Testis (tissue), 3 donors: ENCODE data around the gene INTS2. TPM values are rescaled to one million over a fixed set of nuclear protein-coding genes. Genes with fewer than 3 reads are reported as not detected.

Source experiments
- DNase-seq: peaks from one replicate; pipeline ENCODE4 v3.0.0-alpha.2; 2019
- H3K27ac ChIP-seq, 2 donors: fragments of 200-600 bp; sonication (generic); one replicate each; pipeline ENCODE4 v1.5.1; 2019
- H3K27me3 ChIP-seq: fragments of 200-600 bp; sonication (generic); one replicate; pipeline ENCODE4 v1.5.1; 2019
- H3K36me3 ChIP-seq: fragments of 200-600 bp; sonication (generic); one replicate; pipeline ENCODE4 v1.5.1; 2017; ENCODE audit warnings: low read depth; ENCODE audit errors: missing control alignments
- H3K4me1 ChIP-seq: fragments of 200-600 bp; sonication (generic); one replicate; pipeline ENCODE4 v1.5.1; 2019
- H3K4me3 ChIP-seq, 2 donors: fragments of 200-600 bp; sonication (generic); one replicate each; pipeline ENCODE4 v1.5.1; 2017 to 2019
- H3K9me3 ChIP-seq: fragments of 200-600 bp; sonication (generic); one replicate; pipeline ENCODE4 v1.5.1; 2017
- CTCF ChIP-seq, 3 experiments: fragments of 450-650 bp in 2 of 3; fragments of 200-600 bp in 1 of 3; sonication (generic) in 1 of 3; IDR thresholded peaks; one replicate each; pipeline ENCODE4 v1.5.1; 2016 to 2019; ENCODE audit warnings: antibody characterized with exemption in 3 of 3, mild to moderate bottlenecking in 2 of 3, moderate library complexity in 1 of 3
- POLR2A ChIP-seq: fragments of 450-650 bp; IDR thresholded peaks from one replicate; pipeline ENCODE4 v1.6.1; 2017; ENCODE audit warnings: antibody characterized with exemption, mild to moderate bottlenecking, moderate library complexity
- WGBS, 2 donors: methylation state at CpG; one replicate each; pipeline ENCODE4 v1.1.5; 2018; 5-methylcytosine and 5-hydroxymethylcytosine counted together
- intact Hi-C: fragments of 100-400 bp; cut with DNase I; formaldehyde crosslinking; loops from one replicate; pipeline ENCODE4 v1.15.1; 2023; ENCODE audit warnings: low total_unique reads
- polyA plus RNA-seq: library from polyadenylated mRNA; stranded (reverse); fragments of 350-450 nt; fragmentation: Illumina TruSeq; extraction: RNeasy Lipid Tissue Mini Kit (QIAGEN cat#74804); gene quantifications from one replicate; pipeline ENCODE4 v1.2.3, GENCODE V29; 2014; ENCODE audit warnings: low read depth, low replicate concordance; ENCODE audit not compliant: insufficient read depth
- total RNA-seq, 2 donors: library from RNA; depleted of rRNA; stranded (reverse); fragments of >200 nt; gene quantifications; one replicate each; pipeline ENCODE4 v1.2.3, GENCODE V29; 2016

Gene INTS2
- total and polyA plus RNA-seq, 3 donors from 2014 or later, result 9.6 to 28.1 (median 25.7) TPM

- intact Hi-C loops, result no loop called here
- no peaks in the 10 kb centered on the region for H3K4me1 ChIP-seq
- no peaks in the 10 kb centered on the region for H3K36me3 ChIP-seq
- no peaks in the 10 kb centered on the region for H3K27me3 ChIP-seq
- no peaks in the 10 kb centered on the region for H3K9me3 ChIP-seq
- DNase-seq, result no peak
- TF ChIP-seq POLR2A, result no peak
- TF ChIP-seq CTCF (IDR thresholded peaks at IDR 0.05), result no peak
- 98% methylated on average over 3 of the region's 3 CpGs for WGBS, 2 donors
- no peak overlapping the region for H3K4me3 ChIP-seq
- no peak overlapping the region for H3K27ac ChIP-seq
Observed at GRCh38 chr17:61847659-61848058, 80.1 kb downstream of the INTS2 start.

- DNase-seq, result no peak
- Histone ChIP-seq H3K27ac (no peak overlapping the region), H3K4me1 (no peaks in the 10 kb centered on the region), H3K4me3 (no peak overlapping the region), H3K27me3 (no peaks in the 10 kb centered on the region), H3K9me3 (no peaks in the 10 kb centered on the region), H3K36me3 (no peaks in the 10 kb centered on the region)
- intact Hi-C loops, result no loop called here
- TF ChIP-seq CTCF (IDR thresholded peaks at IDR 0.05) (no peak), POLR2A (no peak)
- 86 to 89% methylated on average over 3 of the region's 3 CpGs for WGBS, 2 donors
Observed at GRCh38 chr17:61846761-61847375, 80.9 kb downstream of the INTS2 start.

- Histone ChIP-seq H3K36me3 (no peaks in the 10 kb centered on the region), H3K9me3 (no peaks in the 10 kb centered on the region), H3K4me3 (no peak overlapping the region), H3K27me3 (no peaks in the 10 kb centered on the region), H3K27ac (no peak overlapping the region), H3K4me1 (no peaks in the 10 kb centered on the region)
- 96% methylated on average over 8 of the region's 8 CpGs for WGBS, 2 donors
- intact Hi-C loops, result no loop called here
- no peak for DNase-seq
- TF ChIP-seq POLR2A, result no peak
- no peak for TF ChIP-seq CTCF (IDR thresholded peaks at IDR 0.05)
Observed at GRCh38 chr17:61846088-61846487, 81.7 kb downstream of the INTS2 start.

- TF ChIP-seq POLR2A (no peak), CTCF (IDR thresholded peaks at IDR 0.05) (no peak)
- Histone ChIP-seq H3K4me3 (no peak overlapping the region), H3K9me3 (no peaks in the 10 kb centered on the region), H3K4me1 (no peaks in the 10 kb centered on the region), H3K36me3 (no peaks in the 10 kb centered on the region), H3K27me3 (no peaks in the 10 kb centered on the region), H3K27ac (no peak overlapping the region)
- no peak for DNase-seq
- WGBS, 2 donors, result 85 to 92% methylated on average over 1 of the region's 1 CpG
- intact Hi-C loops, result no loop called here
Observed at GRCh38 chr17:61843435-61843834, 84.3 kb downstream of the INTS2 start.

- Histone ChIP-seq H3K27me3 (no peaks in the 10 kb centered on the region), H3K36me3 (no peaks in the 10 kb centered on the region), H3K4me1 (no peaks in the 10 kb centered on the region), H3K27ac (no peak overlapping the region), H3K9me3 (no peaks in the 10 kb centered on the region), H3K4me3 (no peak overlapping the region)
- TF ChIP-seq POLR2A (no peak), CTCF (IDR thresholded peaks at IDR 0.05) (no peak)
- intact Hi-C loops, result no loop called here
- no peak for DNase-seq
- WGBS, 2 donors, result 92 to 100% methylated on average over 1 of the region's 1 CpG
Observed at GRCh38 chr17:61842899-61843298, 84.9 kb downstream of the INTS2 start.
